ENCODE data around the gene CD82. TPM values are rescaled to one million over a fixed set of nuclear protein-coding genes. Genes with fewer than 3 reads are reported as not detected.

The CD82 gene, protein sequence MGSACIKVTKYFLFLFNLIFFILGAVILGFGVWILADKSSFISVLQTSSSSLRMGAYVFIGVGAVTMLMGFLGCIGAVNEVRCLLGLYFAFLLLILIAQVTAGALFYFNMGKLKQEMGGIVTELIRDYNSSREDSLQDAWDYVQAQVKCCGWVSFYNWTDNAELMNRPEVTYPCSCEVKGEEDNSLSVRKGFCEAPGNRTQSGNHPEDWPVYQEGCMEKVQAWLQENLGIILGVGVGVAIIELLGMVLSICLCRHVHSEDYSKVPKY
- 4.5 and 5.9 TPM in 2 replicates for total RNA-seq (2021)
- long read RNA-seq, transcript CD82-201 (10 exons, 2,289 nt) = major isoform, 38 of 41 reads
- long read RNA-seq, partial matches to known transcripts = 1 of 41 reads
- long read RNA-seq, other reads (novel, unspliced or antisense) = 1 of 41 reads

DNA sequence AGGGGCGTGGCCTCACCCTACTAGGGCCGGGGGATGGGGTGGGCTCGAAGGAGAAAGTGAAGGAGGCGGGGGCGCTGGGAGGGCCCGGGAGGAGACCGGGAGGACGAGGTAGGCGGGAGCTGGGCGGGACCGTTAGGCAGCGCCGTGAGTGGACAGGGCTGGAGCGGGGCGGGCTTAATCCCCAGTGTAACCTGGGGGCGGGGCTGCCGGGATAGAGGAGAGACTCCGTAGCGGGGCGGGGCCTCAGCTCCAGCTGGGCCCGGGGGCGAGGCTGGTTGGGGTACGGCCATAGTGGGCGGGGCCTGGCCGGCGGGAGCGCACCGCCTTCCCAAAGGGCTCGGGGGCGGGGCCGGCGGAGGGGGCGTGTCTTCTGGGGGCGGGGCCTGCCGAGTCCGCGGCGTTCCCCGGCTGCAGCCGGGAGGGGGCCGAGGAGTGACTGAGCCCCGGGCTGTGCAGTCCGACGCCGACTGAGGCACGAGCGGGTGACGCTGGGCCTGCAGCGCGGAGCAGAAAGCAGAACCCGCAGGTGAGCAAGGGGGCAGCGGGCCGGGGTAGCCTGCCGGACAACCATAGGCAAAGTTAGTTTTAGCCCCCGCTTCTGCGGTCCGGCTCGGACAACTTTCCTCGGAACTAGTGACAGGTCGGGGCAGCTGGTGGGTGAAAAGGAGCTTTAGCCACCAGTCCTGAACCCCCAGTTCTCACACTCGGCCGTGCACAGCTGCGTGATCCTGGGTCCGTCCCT lies at the start of gene CD82:
CD82 (plus strand) TSS at position 453 of the 742 bp plus-strand sequence. CDS start 29,000 bp downstream, outside the sequence.
- Histone ChIP-seq H3K23ac (ENCODE audit: insufficient read length, low read depth, low read length) (no peak within 1 kb of the TSS), H3K27me3 (ENCODE audit: insufficient read depth, low read length) (peaks cover 2% of the 10 kb centered on the region; the same call in 1 of the 2 replicates), H3K23me2 (ENCODE audit: insufficient read length, low read depth, low read length, poor library complexity, severe bottlenecking) (peaks cover 9% of the 10 kb centered on the region), H2AK5ac (ENCODE audit: insufficient read length, low read length) (no peak within 1 kb of the TSS), H2BK12ac (ENCODE audit: insufficient read length, low read depth, low read length) (no peak within 1 kb of the TSS), H3K79me1 (ENCODE audit: insufficient read depth, low read depth, low read length, poor library complexity, severe bottlenecking) (no peaks in the 10 kb centered on the region), H3T11ph (ENCODE audit: low read length) (no peak within 1 kb of the TSS), H3K79me2 (ENCODE audit: insufficient read depth, low read length) (no peaks in the 10 kb centered on the region), H4K91ac (ENCODE audit: insufficient read length, low read depth, low read length) (no peak within 1 kb of the TSS), H3K27ac (ENCODE audit: insufficient read length, low read depth, low read length) (no peak within 1 kb of the TSS), H3K18ac (ENCODE audit: insufficient read length, low read depth, low read length) (peak within 1 kb of the TSS; percentile 19), H2BK5ac (ENCODE audit: insufficient read length, low read length) (no peak within 1 kb of the TSS), H3K4me1 (ENCODE audit: insufficient read depth, low read length) (no peaks in the 10 kb centered on the region; the same call in 1 of the 2 replicates), H2BK20ac (ENCODE audit: low read depth, low read length, poor library complexity, severe bottlenecking) (no peak within 1 kb of the TSS), H2BK120ac (ENCODE audit: low read depth, low read length, poor library complexity, severe bottlenecking) (no peak within 1 kb of the TSS), H3K4ac (ENCODE audit: low read depth, low read length) (no peak within 1 kb of the TSS), H2AFZ (ENCODE audit: low read length) (peak within 1 kb of the TSS; percentile 63), H4K8ac (replicated peaks; ENCODE audit: insufficient read length, low read depth, low read length) (no peak within 1 kb of the TSS), H4K5ac (ENCODE audit: insufficient read length, low read depth, low read length) (no peak within 1 kb of the TSS), H3K9me3 (ENCODE audit: control insufficient read depth, low read depth, low read length) (no peaks in the 10 kb centered on the region), H3K14ac (ENCODE audit: insufficient read depth, low read length) (0 out of 2 replicates have a peak within 1 kb of the TSS, but pooled peaks have one; percentile 26), H3K4me2 (ENCODE audit: insufficient read depth, insufficient read length, low read length) (peak within 1 kb of the TSS; percentile 85), H4K20me1 (ENCODE audit: control insufficient read depth, insufficient read depth, insufficient read length) (no peaks in the 10 kb centered on the region), H3K56ac (ENCODE audit: insufficient read length, low read depth, low read length) (no peak within 1 kb of the TSS), H3K9ac (ENCODE audit: extremely low read depth, insufficient read length, low read length) (no peak within 1 kb of the TSS), H2BK15ac (ENCODE audit: low read depth, low read length) (no peak within 1 kb of the TSS)
- Mint-ChIP-seq H3K4me1 (peaks cover 36 to 45% of the 10 kb centered on the region in 2 experiments), H3K36me3 (ENCODE audit: insufficient read depth in 1 of 3, low read depth in 3 of 3) (no peaks in the 10 kb centered on the region; a peak in 1 of 7 replicates), H3K4me3 (peak within 1 kb of the TSS; percentile 59 to 75), H3K27ac (peak within 1 kb of the TSS in 2 of 3 experiments; percentile 44 to 83; a peak in 2 of 7 replicates), H3K27me3 (ENCODE audit: low read depth) (peaks cover 56% of the 10 kb centered on the region), H3K9me3 (no peaks in the 10 kb centered on the region; a peak in 1 of 5 replicates)
- DNase-seq = peak; percentile 100
- TF ChIP-seq, protein P1, sequence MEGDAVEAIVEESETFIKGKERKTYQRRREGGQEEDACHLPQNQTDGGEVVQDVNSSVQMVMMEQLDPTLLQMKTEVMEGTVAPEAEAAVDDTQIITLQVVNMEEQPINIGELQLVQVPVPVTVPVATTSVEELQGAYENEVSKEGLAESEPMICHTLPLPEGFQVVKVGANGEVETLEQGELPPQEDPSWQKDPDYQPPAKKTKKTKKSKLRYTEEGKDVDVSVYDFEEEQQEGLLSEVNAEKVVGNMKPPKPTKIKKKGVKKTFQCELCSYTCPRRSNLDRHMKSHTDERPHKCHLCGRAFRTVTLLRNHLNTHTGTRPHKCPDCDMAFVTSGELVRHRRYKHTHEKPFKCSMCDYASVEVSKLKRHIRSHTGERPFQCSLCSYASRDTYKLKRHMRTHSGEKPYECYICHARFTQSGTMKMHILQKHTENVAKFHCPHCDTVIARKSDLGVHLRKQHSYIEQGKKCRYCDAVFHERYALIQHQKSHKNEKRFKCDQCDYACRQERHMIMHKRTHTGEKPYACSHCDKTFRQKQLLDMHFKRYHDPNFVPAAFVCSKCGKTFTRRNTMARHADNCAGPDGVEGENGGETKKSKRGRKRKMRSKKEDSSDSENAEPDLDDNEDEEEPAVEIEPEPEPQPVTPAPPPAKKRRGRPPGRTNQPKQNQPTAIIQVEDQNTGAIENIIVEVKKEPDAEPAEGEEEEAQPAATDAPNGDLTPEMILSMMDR (conservative IDR thresholded peaks at IDR 0.05) = peak; percentile 47; the same call in 2 of the 3 replicates
- no CpG with 5 or more reads among the region's 64 CpGs for WGBS (ENCODE audit: extremely low coverage, insufficient read length, low lambda C conversion rate)
